Testis (tissue), 2 donors: Measurements from ENCODE around the gene CDC42BPB.

ENCODE experiments used
- POLR2A ChIP-seq: fragments of 450-650 bp; IDR thresholded peaks from one replicate; pipeline ENCODE4 v1.6.1; 2017; ENCODE audit warnings: antibody characterized with exemption, mild to moderate bottlenecking, moderate library complexity
- TF ChIP-seq, protein P1 (sequence below), 3 experiments: fragments of 450-650 bp in 2 of 3; fragments of 200-600 bp in 1 of 3; sonication (generic) in 1 of 3; IDR thresholded peaks; one replicate each; pipeline ENCODE4 v1.5.1; 2016 to 2019; ENCODE audit warnings: antibody characterized with exemption in 3 of 3, mild to moderate bottlenecking in 2 of 3, moderate library complexity in 1 of 3

DNA sequence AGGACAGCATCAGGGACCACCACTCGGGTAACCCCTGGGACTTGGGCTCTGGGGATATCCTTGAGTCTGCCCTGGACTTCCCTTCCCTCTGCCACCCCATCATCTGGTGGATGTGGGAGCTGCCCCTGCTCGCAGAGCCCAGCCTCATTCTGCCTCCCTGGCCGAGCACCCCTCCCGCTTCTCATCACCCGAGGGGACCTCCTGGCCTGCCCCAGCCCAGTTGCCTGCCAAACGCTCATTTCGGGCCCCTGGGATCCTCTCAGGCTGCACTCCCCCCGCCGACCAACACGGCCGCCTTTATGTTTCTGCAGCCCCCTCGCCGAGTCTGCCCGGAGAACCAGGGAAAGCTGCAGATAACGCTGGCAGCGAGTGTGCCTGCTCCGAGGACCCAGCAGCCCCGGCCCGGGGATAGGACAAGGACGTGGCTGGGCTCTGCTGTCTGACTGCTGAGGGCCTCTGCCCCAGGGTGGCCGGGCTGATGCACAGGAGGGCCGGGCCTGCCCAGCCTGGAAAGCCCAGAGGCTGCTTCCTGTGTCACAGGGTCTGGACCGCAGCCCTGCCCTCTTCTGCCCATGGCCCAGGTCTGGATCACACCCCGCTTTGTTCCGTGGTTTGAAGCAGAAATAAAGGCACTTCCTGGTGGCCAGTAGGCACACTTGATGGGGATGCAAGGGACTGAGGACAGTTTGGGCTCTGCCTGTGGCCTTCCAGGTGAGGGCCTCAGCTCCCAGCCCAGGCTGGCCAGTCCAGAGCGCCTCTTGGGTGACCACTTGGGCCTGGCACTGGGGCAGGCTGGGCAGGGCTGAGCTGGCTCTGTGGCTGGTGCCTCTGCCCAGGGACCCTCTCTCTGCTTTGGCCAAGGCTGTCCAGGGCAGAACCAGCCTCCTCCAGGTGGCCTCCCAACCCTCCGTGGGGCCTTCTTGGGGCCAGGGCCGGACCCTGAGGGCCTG lies 32.3 kb upstream of the CDC42BPB start:
- TF ChIP-seq, protein P1, sequence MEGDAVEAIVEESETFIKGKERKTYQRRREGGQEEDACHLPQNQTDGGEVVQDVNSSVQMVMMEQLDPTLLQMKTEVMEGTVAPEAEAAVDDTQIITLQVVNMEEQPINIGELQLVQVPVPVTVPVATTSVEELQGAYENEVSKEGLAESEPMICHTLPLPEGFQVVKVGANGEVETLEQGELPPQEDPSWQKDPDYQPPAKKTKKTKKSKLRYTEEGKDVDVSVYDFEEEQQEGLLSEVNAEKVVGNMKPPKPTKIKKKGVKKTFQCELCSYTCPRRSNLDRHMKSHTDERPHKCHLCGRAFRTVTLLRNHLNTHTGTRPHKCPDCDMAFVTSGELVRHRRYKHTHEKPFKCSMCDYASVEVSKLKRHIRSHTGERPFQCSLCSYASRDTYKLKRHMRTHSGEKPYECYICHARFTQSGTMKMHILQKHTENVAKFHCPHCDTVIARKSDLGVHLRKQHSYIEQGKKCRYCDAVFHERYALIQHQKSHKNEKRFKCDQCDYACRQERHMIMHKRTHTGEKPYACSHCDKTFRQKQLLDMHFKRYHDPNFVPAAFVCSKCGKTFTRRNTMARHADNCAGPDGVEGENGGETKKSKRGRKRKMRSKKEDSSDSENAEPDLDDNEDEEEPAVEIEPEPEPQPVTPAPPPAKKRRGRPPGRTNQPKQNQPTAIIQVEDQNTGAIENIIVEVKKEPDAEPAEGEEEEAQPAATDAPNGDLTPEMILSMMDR (IDR thresholded peaks at IDR 0.05) = no peak
- no peak for TF ChIP-seq POLR2A
